GM10266 (cell line): ENCODE measurements around the gene HEXD.

Experiments used
- DNase-seq: peaks from one replicate; pipeline ENCODE4 v3.0.0; 2012; ENCODE audit errors: extremely low spot score
- TF ChIP-seq, protein P1 (sequence below): IDR thresholded peaks from 2 replicates; pipeline ENCODE4 v1.5.1; 2012; ENCODE audit warnings: mild to moderate bottlenecking, low read depth; ENCODE audit not compliant: control insufficient read depth, insufficient read depth; ENCODE audit errors: missing control alignments

Gene HEXD

DNA sequence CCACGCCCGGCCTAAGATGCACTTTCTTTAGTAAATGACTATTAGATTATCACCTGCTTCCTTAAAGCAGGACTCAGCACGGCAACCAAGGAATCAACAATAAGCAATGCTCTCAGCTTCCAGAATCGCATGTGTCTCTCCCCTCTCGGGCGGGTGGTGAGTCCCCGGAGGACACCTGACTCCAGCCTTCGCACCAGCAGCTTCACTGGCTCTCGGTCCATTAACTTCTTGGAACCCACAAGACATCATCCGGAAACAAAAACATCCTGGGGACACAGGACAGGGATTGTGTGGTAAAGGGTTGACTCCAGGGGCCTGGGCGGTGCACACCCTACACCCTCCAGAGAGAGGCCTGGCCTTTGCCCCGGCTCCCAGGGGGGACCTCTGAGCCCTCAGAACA lies 23.9 kb upstream of the HEXD start:
- DNase-seq: no peak
- TF ChIP-seq, protein P1, sequence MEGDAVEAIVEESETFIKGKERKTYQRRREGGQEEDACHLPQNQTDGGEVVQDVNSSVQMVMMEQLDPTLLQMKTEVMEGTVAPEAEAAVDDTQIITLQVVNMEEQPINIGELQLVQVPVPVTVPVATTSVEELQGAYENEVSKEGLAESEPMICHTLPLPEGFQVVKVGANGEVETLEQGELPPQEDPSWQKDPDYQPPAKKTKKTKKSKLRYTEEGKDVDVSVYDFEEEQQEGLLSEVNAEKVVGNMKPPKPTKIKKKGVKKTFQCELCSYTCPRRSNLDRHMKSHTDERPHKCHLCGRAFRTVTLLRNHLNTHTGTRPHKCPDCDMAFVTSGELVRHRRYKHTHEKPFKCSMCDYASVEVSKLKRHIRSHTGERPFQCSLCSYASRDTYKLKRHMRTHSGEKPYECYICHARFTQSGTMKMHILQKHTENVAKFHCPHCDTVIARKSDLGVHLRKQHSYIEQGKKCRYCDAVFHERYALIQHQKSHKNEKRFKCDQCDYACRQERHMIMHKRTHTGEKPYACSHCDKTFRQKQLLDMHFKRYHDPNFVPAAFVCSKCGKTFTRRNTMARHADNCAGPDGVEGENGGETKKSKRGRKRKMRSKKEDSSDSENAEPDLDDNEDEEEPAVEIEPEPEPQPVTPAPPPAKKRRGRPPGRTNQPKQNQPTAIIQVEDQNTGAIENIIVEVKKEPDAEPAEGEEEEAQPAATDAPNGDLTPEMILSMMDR: no peak

DNA sequence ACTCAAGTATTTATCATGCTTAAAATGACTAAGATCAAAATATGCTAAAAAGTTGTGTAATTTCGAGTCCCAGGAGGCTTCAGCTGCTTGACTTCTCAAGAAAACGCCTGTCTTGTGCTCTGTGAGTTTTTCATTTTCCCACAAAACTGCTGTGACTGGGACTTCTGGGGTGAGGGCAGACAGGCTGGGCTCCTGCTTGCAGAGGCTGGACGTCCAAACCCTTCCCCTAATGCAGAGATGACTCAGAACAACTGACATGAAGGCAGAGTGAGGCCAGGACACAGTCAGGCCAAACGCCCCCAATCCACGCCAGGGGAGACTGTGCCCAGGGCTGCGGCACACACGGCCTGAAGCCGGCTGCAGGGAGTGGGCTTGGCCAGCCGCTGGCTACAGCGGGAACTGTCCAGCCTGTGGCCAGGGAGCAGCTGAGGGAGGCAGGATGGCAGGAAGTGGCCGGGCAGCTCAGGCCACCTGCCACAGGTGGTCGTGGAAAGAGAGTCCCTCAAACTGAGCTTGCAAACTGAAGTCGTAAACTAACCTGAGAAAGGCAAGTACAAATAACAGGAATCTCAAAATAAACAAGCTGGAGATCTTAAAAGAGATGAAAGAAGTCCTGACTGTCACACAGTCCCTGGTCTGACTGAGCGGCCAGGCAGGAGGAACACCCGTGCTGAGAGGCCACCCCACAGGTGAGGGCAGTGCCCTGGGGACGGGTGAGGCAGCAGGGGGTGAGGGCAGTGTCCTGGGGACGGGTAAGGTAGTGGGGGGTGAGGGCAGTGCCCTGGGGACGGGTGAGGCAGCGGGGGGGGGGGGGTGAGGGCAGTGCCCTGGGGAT lies 21.3 kb upstream of the HEXD start:
- DNase-seq: no peak
- TF ChIP-seq, protein P1: no peak

DNA sequence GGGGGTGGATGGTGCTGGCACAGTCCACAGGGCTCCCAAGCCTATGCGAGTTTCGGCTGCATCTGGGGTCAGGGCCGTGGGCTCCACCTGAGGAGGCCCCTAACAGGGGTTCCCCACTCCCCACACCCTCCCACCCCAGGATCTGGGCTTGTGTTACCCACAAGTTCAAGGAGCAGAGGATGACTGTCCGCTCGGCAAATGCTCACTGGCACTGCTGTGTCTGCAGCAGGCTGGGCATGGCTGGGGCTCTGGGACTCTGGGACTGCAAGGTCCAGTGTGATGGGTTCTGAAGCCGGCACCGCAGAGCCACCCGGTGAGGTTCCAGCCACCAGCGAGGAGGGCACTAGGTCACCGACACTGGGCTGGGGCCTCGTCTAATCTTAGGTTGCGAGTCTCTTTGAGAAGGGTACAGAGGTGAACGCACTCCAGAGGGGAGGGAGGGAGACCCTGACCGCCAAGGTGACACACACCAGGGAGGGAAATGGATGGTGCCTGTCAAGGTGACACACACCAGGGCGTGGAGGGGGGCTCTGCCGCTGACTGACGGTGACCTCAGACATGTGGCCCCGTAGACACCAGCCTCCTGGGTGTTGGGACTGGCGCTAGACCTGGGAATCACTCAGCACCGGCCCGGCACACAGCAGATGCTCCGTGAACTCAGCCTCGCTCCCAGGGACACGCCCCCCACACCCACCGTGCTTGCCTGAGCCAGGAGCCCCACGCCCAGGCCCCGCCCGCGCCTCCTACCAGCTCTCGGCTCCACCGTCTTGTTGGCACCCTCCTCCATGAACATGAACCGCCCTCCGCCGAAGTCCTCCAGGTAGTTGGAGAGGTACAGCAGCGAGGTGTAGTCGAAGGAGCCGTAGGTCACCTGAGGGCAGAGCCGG lies 20.5 kb upstream of the HEXD start:
- TF ChIP-seq, protein P1: no peak
- no peak for DNase-seq

DNA sequence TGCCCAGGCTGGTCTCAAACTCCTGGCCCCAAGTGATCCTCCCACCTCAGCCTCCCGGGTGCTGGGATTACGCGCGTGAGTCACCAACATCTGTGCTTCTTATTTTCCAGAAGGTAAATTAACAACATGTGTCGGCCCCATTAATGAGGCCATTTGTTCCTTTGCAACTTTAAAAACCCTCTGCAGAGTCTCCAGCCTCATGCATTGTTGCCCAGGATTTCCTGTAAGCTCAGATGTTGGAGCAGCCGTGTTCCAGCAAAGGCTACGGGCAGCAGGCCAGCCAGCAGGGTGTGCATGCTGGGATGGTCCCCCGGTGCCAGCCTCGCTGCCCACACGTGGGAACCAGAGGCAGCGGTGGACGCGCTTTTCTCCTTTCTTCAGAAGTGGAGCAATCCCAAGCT lies 19.1 kb upstream of the HEXD start:
- TF ChIP-seq, protein P1: no peak
- DNase-seq: no peak

DNA sequence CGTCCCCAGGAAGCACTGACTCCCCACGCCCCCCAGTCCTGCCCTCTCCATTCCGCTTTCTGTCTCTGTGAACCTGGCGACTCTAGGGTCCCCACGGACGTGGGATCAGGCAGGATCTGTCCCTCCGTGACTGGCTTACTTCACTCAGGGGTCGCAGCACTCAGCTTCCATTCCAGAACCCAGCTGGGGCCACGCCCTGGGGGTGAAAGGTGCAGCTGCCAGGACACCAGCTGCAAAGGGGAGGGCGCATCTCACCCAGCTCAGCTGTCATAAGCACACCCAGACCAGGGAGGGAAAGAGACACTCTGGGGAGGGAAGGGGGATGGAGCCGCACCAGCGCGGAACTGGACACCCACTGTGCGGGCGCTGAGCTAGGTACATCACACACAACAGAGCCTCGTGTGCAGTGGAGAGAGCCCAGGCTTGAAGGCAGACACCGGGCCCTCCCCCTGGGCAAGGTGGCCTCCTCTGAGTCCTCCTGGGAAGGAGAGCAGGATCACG lies 18.5 kb upstream of the HEXD start:
- TF ChIP-seq, protein P1: no peak
- DNase-seq: no peak

DNA sequence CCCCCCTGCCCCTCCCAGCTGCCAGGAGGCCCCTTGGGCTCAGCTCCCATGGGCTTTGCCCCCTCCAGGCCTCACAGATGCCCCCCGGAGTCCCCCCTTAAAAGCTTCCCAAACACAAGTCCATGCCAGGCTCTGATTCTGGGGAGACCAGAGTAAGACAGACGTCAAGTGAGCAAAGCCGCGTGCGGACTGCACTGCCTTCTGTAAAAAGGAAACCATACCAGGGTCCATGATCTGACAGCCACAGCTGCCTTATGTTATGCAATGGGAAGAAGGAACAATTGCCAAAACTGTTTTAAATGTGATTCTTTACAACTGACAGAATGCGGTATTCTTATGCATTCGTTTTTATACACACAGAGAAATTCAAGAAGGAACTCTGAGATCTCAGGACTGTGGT lies 17.9 kb upstream of the HEXD start:
- TF ChIP-seq, protein P1: no peak

More for the DNA sequence above, 17.9 kb upstream of the HEXD start:
- DNase-seq: no peak
